Measurements from ENCODE around the gene USP36.

- TF ChIP-seq CTCF (IDR thresholded peaks at IDR 0.05) (no peak), POLR2AphosphoS5 (IDR thresholded peaks at IDR 0.05) (no peak)
Measured at GRCh38 chr17:78766743-78767294, 73.8 kb downstream of the USP36 start.
